HG03342 (cell line): Measurements from ENCODE around the gene EMP1.
A peak's percentile ranks its signal among the peaks of the same experiment; 100 is the strongest.

ENCODE experiments used
- ATAC-seq: cut with Tn5 transposase; IDR thresholded peaks from one replicate; pipeline ENCODE4 v1.9.1; 2021; ENCODE audit warnings: mild to moderate bottlenecking, moderate library complexity; ENCODE audit not compliant: unreplicated experiment

Gene EMP1

GRCh38 chr12:13196130-13196921 lies at the start of gene EMP1:
Gene EMP1, plus strand, starts transcription at chr12:13196726. Its CDS starts 14,785 bp downstream, at chr12:13211511.
- peak; percentile 88 for ATAC-seq

- no peak for ATAC-seq
Observed at GRCh38 chr12:13147688-13148484, 48.6 kb upstream of the EMP1 start.

GRCh38 chr12:13148485-13148847 lies 48.1 kb upstream of the EMP1 start:
- ATAC-seq = no peak

GRCh38 chr12:13149411-13149810 lies 47.1 kb upstream of the EMP1 start:
- ATAC-seq = no peak

GRCh38 chr12:13152281-13152680 lies 44.2 kb upstream of the EMP1 start:
- no peak for ATAC-seq

- no peak for ATAC-seq
Observed at GRCh38 chr12:13152756-13153155, 43.8 kb upstream of the EMP1 start.

GRCh38 chr12:13153180-13153579 lies 43.3 kb upstream of the EMP1 start:
- no peak for ATAC-seq

- ATAC-seq = no peak
Observed at GRCh38 chr12:13154027-13154538, 42.4 kb upstream of the EMP1 start.

- ATAC-seq = no peak
Observed at GRCh38 chr12:13154831-13155230, 41.7 kb upstream of the EMP1 start.

GRCh38 chr12:13156277-13156676 lies 40.2 kb upstream of the EMP1 start:
- no peak for ATAC-seq

GRCh38 chr12:13161172-13161571 lies 35.4 kb upstream of the EMP1 start:
- ATAC-seq = no peak

- no peak for ATAC-seq
Observed at GRCh38 chr12:13162904-13163303, 33.6 kb upstream of the EMP1 start.

- ATAC-seq = no peak
Observed at GRCh38 chr12:13163868-13164635, 32.5 kb upstream of the EMP1 start.

GRCh38 chr12:13164921-13165616 lies 31.5 kb upstream of the EMP1 start:
- no peak for ATAC-seq

- peak; percentile 61 for ATAC-seq
Observed at GRCh38 chr12:13165617-13166041, 30.9 kb upstream of the EMP1 start.

- ATAC-seq = no peak
Observed at GRCh38 chr12:13167226-13167625, 29.3 kb upstream of the EMP1 start.

- ATAC-seq = no peak
Observed at GRCh38 chr12:13167906-13168305, 28.6 kb upstream of the EMP1 start.

- ATAC-seq = no peak
Observed at GRCh38 chr12:13169272-13169671, 27.3 kb upstream of the EMP1 start.

GRCh38 chr12:13170892-13171490 lies 25.5 kb upstream of the EMP1 start:
- ATAC-seq = no peak
